ENCODE results near the gene HYAL3. TPM values are rescaled to one million over a fixed set of nuclear protein-coding genes. Genes with fewer than 3 reads are reported as not detected.

HYAL3 gene
- total and polyA plus RNA-seq, 2 of the 13 experiments (the other 11 are each of a cell fraction or from before 2014, with no cell fraction given) = 5.5 to 10.4 TPM

GRCh38 chr3:50298836-50299637 is at the start of gene HYAL3, which contains the start of gene NAA80 (continued):
- TF ChIP-seq ZMAT5 (CRISPR knock-in tag; IDR thresholded peaks at IDR 0.05; ENCODE audit: borderline replicate concordance, low read depth) (no peak), PRPF4 (IDR thresholded peaks at IDR 0.05; ENCODE audit: low read depth, low read length, poor library complexity, severe bottlenecking) (no peak), NONO (IDR thresholded peaks at IDR 0.05) (no peak), NONO (CRISPR knock-in tag; conservative IDR thresholded peaks at IDR 0.05) (peak; percentile 75; the same call in 1 of the 2 replicates), ZNF891 (CRISPR knock-in tag; IDR thresholded peaks at IDR 0.05) (peak; percentile 66; the same call in 1 of the 2 replicates), MLX (CRISPR knock-in tag; IDR thresholded peaks at IDR 0.05) (no peak; the same call in 1 of the 2 replicates), ZNF574 (CRISPR knock-in tag; IDR thresholded peaks at IDR 0.05) (peak; percentile 97), GPBP1L1 (CRISPR knock-in tag; IDR thresholded peaks at IDR 0.05) (no peak), ZNF558 (CRISPR knock-in tag; IDR thresholded peaks at IDR 0.05; ENCODE audit: borderline replicate concordance) (peak; percentile 73; the same call in 1 of the 2 replicates), MED13 (CRISPR knock-in tag; IDR thresholded peaks at IDR 0.05) (peak; percentile 3; the same call in 1 of the 2 replicates), HIVEP1 (CRISPR knock-in tag; IDR thresholded peaks at IDR 0.05) (peak; percentile 99), ZNF7 (CRISPR knock-in tag; IDR thresholded peaks at IDR 0.05) (no peak), FUBP1 (CRISPR knock-in tag; IDR thresholded peaks at IDR 0.05; ENCODE audit: borderline replicate concordance) (no peak), ZNF362 (CRISPR knock-in tag; IDR thresholded peaks at IDR 0.05; ENCODE audit: borderline replicate concordance) (peak; percentile 27; the same call in 1 of the 2 replicates)
